Measurements from ENCODE around the gene ITGA1.

GRCh38 chr5:52841114-52841513 is 53.4 kb downstream of the ITGA1 start:
- TF ChIP-seq CTCF (IDR thresholded peaks at IDR 0.05; ENCODE audit: insufficient read depth, low read length) (no peak), POLR2AphosphoS5 (IDR thresholded peaks at IDR 0.05; ENCODE audit: low read depth) (no peak), SPI1 (IDR thresholded peaks at IDR 0.05; ENCODE audit: borderline replicate concordance, low read depth) (no peak)
